Gastrocnemius medialis (tissue), 4 donors: ENCODE measurements around the gene GPR37L1. TPM values are rescaled to one million over a fixed set of nuclear protein-coding genes. Genes with fewer than 3 reads are reported as not detected.

Experiments
- ATAC-seq, 2 donors: fragments of 150-250 bp; one replicate each; pipeline ENCODE4 v1.9.1; 2016
- DNase-seq, 2 donors: peaks; one replicate each; pipeline ENCODE4 v3.0.0-alpha.2; 2019
- H3K27ac ChIP-seq, 4 donors: fragments of 200-600 bp; sonication (generic); 1 replicate in 1 of 4; 2 replicates in 3 of 4; pipeline ENCODE4 v1.5.1; 2016 to 2018; ENCODE audit warnings: mild to moderate bottlenecking in 2 of 4, moderate library complexity in 1 of 4
- H3K27me3 ChIP-seq, 3 donors: fragments of 200-600 bp; sonication (generic) in 2 of 3; 1 replicate in 1 of 3; 2 replicates in 2 of 3; pipeline versions ENCODE4 v1.5.1 to v1.6.0; 2016 to 2019; ENCODE audit warnings: mild to moderate bottlenecking in 1 of 3, moderate library complexity in 1 of 3
- H3K36me3 ChIP-seq, 2 donors: fragments of 200-600 bp; sonication (generic) in 1 of 2; one replicate each; pipeline ENCODE4 v1.5.1; 2017 to 2018
- H3K4me1 ChIP-seq, 2 donors: fragments of 200-600 bp; sonication (generic) in 1 of 2; one replicate each; pipeline ENCODE4 v1.5.1; 2016 to 2017; ENCODE audit warnings: mild to moderate bottlenecking in 2 of 2
- H3K4me3 ChIP-seq, 4 donors: fragments of 200-600 bp; sonication (generic) in 3 of 4; 1 replicate in 1 of 4; 2 replicates in 3 of 4; pipeline ENCODE4 v1.5.1; 2016 to 2019; ENCODE audit warnings: mild to moderate bottlenecking in 2 of 4
- H3K9me3 ChIP-seq, 3 donors: fragments of 200-600 bp; sonication (generic) in 2 of 3; 1 replicate in 1 of 3; 2 replicates in 2 of 3; pipeline ENCODE4 v1.5.1; 2016 to 2019
- POLR2A ChIP-seq, 2 donors: fragments of 450-650 bp; IDR thresholded peaks; one replicate each; pipeline ENCODE4 v1.6.1; 2017; ENCODE audit warnings: antibody characterized with exemption in 2 of 2, mild to moderate bottlenecking in 2 of 2, moderate library complexity in 2 of 2
- in situ Hi-C, 4 donors: fragments of 200-750 bp; cut with MboI; loops; one replicate each; pipeline versions ENCODE4 v1.15.0 to v1.8.0; 2017; ENCODE audit warnings: low sequenced_read_pairs in 4 of 4
- intact Hi-C: fragments of 100-400 bp; cut with DNase I; formaldehyde crosslinking; loops from one replicate; pipeline ENCODE4 v1.15.1; 2023; ENCODE audit warnings: low total_unique reads
- total RNA-seq, 4 donors: library from RNA; depleted of rRNA; stranded (reverse); fragments of >200 nt; gene quantifications; one replicate each; pipeline versions ENCODE4 v1.1.0 to v1.2.3, GENCODE V29; 2016
- TF ChIP-seq, protein P1 (sequence below), 5 experiments: fragments of 450-650 bp in 3 of 5; fragments of 200-600 bp in 2 of 5; sonication (generic) in 2 of 5; IDR thresholded peaks in 4 of 5; conservative IDR thresholded peaks in 1 of 5; 1 replicate in 4 of 5; 2 replicates in 1 of 5; pipeline ENCODE4 v1.5.1; 2016 to 2019; ENCODE audit warnings: antibody characterized with exemption in 5 of 5, mild to moderate bottlenecking in 3 of 5, moderate library complexity in 3 of 5

Gene GPR37L1
- total RNA-seq, 4 donors from 2014 or later = 0.04 to 0.10 TPM; not detected in 2

DNA sequence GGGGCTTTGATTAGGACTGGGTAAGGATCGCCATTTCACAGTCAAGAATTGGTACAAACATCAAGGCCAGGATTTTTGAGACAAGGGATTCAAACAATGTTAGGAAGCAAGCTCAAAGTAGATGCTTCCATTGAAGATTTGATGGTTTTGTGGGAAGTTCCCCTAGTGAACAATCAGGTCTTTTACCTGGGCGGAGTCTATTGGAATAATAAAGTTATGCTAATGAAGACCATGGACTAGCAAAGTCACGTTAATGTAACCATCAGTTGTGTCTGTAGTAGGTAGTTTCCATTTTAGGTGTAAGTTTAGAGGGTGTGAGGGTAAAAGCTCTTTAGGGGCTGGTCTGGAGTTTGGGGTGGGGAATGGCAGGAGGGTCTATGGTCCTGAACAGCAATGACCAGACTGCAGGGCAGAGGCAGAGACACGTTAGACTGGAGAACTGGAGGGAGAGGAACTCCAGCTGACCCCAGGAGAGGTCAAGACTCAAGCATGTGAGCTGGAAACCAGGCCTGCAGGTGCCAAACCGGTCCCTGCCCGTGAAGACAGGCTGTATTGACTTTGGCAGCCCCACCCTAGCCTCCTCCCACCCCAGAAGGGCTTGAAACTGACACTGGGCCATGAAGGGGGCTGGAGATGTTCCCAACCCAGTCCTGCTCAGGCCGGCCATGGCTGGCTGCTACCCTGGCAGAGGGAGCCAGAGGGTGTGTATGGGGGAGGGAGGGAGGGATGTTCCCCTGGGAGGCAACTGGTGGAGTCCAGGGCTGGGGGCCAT lies 36.0 kb upstream of the GPR37L1 start:
- Histone ChIP-seq H3K9me3 (no peaks in the 10 kb centered on the region), H3K36me3 (no peaks in the 10 kb centered on the region), H3K27me3 (no peaks in the 10 kb centered on the region), H3K4me1 (no peaks in the 10 kb centered on the region), H3K27ac (no peak overlapping the region), H3K4me3 (no peak overlapping the region)
- DNase-seq (no peak), ATAC-seq (no peak)
- no peak for TF ChIP-seq POLR2A (IDR thresholded peaks at IDR 0.05)
- TF ChIP-seq, protein P1, sequence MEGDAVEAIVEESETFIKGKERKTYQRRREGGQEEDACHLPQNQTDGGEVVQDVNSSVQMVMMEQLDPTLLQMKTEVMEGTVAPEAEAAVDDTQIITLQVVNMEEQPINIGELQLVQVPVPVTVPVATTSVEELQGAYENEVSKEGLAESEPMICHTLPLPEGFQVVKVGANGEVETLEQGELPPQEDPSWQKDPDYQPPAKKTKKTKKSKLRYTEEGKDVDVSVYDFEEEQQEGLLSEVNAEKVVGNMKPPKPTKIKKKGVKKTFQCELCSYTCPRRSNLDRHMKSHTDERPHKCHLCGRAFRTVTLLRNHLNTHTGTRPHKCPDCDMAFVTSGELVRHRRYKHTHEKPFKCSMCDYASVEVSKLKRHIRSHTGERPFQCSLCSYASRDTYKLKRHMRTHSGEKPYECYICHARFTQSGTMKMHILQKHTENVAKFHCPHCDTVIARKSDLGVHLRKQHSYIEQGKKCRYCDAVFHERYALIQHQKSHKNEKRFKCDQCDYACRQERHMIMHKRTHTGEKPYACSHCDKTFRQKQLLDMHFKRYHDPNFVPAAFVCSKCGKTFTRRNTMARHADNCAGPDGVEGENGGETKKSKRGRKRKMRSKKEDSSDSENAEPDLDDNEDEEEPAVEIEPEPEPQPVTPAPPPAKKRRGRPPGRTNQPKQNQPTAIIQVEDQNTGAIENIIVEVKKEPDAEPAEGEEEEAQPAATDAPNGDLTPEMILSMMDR (IDR thresholded peaks at IDR 0.05 in 4 of 5, conservative IDR thresholded peaks at IDR 0.05 in 1 of 5) = no peak
- in situ Hi-C loops = no loop called here
- intact Hi-C loops = no loop called here

DNA sequence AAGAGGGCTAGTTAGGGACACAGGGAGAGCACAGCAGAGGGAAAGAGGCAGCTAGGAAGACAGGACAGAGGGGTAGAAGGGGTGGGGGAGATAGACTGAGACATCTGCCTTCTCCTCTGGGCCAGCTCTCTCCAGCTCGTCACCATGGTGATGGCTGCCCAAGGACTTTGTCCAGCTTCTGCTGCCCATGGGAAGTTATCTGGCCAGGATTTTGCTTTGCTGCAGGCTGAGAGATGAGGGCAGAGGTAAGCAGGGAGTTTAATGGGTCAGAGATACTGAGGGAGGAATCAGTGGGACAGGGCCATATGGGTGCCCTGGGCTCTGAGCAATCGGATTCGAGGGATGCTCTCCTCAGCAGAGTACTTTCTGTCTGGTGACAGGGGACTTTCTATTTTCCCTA lies 34.5 kb upstream of the GPR37L1 start:
- in situ Hi-C loops = no loop called here
- no peaks in the 10 kb centered on the region for H3K9me3 ChIP-seq
- no peaks in the 10 kb centered on the region for H3K4me1 ChIP-seq
- H3K36me3 ChIP-seq = no peaks in the 10 kb centered on the region
- no peak for TF ChIP-seq POLR2A (IDR thresholded peaks at IDR 0.05)
- TF ChIP-seq, protein P1 (IDR thresholded peaks at IDR 0.05 in 4 of 5, conservative IDR thresholded peaks at IDR 0.05 in 1 of 5) = no peak
- intact Hi-C loops = no loop called here
- ATAC-seq (no peak), DNase-seq (no peak)
- no peak overlapping the region for H3K4me3 ChIP-seq
- no peak overlapping the region for H3K27ac ChIP-seq
- no peaks in the 10 kb centered on the region for H3K27me3 ChIP-seq

DNA sequence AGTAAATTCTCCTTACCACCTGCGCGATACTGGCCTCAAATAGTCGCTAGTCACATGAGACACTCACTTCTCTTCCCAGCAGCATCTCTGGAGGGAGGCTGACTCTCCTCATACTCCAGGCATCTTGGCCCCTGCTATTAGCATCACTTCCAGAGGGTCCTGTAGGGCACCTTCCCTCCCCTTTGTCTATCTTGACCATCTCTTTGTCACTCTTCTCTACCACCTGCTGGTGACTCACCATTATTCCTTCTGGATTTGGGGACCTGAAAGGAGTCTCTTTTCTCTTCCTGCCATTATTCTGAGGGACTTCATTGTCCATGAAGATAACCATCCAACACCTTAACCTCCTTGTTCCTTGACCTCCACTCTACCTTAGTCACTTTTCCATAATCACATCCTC lies 31.7 kb upstream of the GPR37L1 start:
- Histone ChIP-seq H3K27me3 (no peaks in the 10 kb centered on the region), H3K4me3 (no peak overlapping the region), H3K36me3 (no peaks in the 10 kb centered on the region), H3K27ac (no peak overlapping the region), H3K4me1 (no peaks in the 10 kb centered on the region), H3K9me3 (no peaks in the 10 kb centered on the region)
- TF ChIP-seq, protein P1 (IDR thresholded peaks at IDR 0.05 in 4 of 5, conservative IDR thresholded peaks at IDR 0.05 in 1 of 5) = no peak
- no peak for TF ChIP-seq POLR2A (IDR thresholded peaks at IDR 0.05)
- DNase-seq = no peak
- in situ Hi-C loops (no loop called here), intact Hi-C loops (no loop called here)
- ATAC-seq = no peak

DNA sequence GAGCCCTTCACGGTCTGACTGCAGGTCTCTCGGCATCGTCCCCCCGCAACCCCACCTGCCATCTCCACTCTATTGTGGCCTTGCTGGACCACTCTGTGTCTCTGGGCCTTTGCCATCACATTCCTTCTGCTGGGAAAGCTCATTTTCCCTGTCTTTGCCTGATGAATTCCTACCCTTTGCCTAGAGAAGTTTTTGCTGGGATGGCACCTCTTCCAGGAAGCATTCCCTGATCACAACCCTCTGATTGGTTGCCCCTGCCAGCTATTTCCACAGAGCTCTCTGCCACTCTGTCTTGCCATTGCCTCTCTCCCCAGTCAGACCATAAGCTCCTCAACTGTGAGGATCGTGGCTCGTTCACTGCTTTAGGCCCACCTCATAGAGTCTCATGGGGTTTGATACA lies 28.9 kb upstream of the GPR37L1 start:
- H3K27ac ChIP-seq = no peak overlapping the region
- in situ Hi-C loops = no loop called here
- no peak for ATAC-seq
- no peak for TF ChIP-seq POLR2A (IDR thresholded peaks at IDR 0.05)
- TF ChIP-seq, protein P1 (IDR thresholded peaks at IDR 0.05 in 4 of 5, conservative IDR thresholded peaks at IDR 0.05 in 1 of 5) = no peak
- H3K27me3 ChIP-seq = no peaks in the 10 kb centered on the region
- intact Hi-C loops = no loop called here
- H3K36me3 ChIP-seq = no peaks in the 10 kb centered on the region
- H3K4me3 ChIP-seq = no peak overlapping the region
- no peaks in the 10 kb centered on the region for H3K4me1 ChIP-seq
- DNase-seq = no peak
- no peaks in the 10 kb centered on the region for H3K9me3 ChIP-seq

DNA sequence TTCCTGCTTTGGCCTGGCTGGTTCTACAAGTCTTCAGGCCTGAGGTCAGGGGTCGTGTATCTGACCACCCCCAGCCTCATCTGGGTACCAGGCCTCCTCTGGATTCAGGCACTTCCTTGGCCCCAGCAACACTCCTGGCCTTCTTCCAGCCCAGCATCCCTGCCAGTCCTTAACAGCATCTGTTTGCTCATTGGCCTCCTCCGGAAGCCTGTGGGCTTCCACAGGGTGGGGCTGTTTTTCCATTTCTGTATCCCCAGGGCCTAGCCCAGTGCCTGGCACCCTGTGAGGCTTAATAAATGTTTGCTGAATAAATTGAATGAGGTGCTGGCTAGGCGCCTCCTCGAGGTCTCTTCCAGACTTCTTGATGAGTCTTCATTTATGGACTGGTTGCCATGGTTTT lies 21.5 kb upstream of the GPR37L1 start:
- H3K9me3 ChIP-seq = no peaks in the 10 kb centered on the region
- in situ Hi-C loops (no loop called here), intact Hi-C loops (no loop called here)
- ATAC-seq = no peak
- H3K4me1 ChIP-seq = no peaks in the 10 kb centered on the region
- no peaks in the 10 kb centered on the region for H3K27me3 ChIP-seq
- no peak overlapping the region for H3K27ac ChIP-seq
- TF ChIP-seq, protein P1 (IDR thresholded peaks at IDR 0.05 in 4 of 5, conservative IDR thresholded peaks at IDR 0.05 in 1 of 5) = no peak
- TF ChIP-seq POLR2A (IDR thresholded peaks at IDR 0.05) = no peak
- no peaks in the 10 kb centered on the region for H3K36me3 ChIP-seq
- H3K4me3 ChIP-seq = no peak overlapping the region
- DNase-seq = no peak
